K562 (cell line): Measurements from ENCODE around the gene LIN9. TPM values are rescaled to one million over a fixed set of nuclear protein-coding genes. Genes with fewer than 3 reads are reported as not detected.

Experiments
- MLLT1 ChIP-seq, 2 experiments: fragments of 450-650 bp; IDR thresholded peaks; 2 replicates each; pipeline ENCODE4 v1.6.1; 2016
- NCOA1 ChIP-seq: fragments of 450-650 bp; IDR thresholded peaks from 2 replicates; pipeline ENCODE4 v1.6.1; 2016; ENCODE audit warnings: low read depth
- SMAD3 ChIP-seq: fragments of 450-650 bp; formaldehyde crosslinking; conservative IDR thresholded peaks from 2 replicates; pipeline ENCODE4 v1.4.0; 2020; ENCODE audit warnings: mild to moderate bottlenecking
- VEZF1 ChIP-seq: fragments of 200-800 bp; sonication (Bioruptor generic); IDR thresholded peaks from 2 replicates; pipeline ENCODE4 v1.6.1; 2017; ENCODE audit warnings: missing genetic modification characterization, missing compliant biosample characterization
- ZNF431 ChIP-seq: sonication (generic); formaldehyde crosslinking; IDR thresholded peaks from 2 replicates; pipeline ENCODE4 v1.8.0; 2022; ENCODE audit warnings: mild to moderate bottlenecking, missing genetic modification reagents
- polyA plus RNA-seq, 8 experiments: library from polyadenylated mRNA; depleted of rRNA in 4 of 8; stranded (reverse) in 5 of 8; unstranded in 3 of 8; fragments of >200 nt; fragmentation: Nextera tagmentation in 2 of 8; fragmentation: Illumina TruSeq in 1 of 8; extraction: Ambion mirVana in 2 of 8; extraction: Trizol in 1 of 8; gene quantifications; 2 replicates each; pipeline versions ENCODE4 v1.2.1 to v1.2.3, GENCODE V29; 2011 to 2014; ENCODE audit warnings: inconsistent platforms in 1 of 8, missing spikeins in 1 of 8
- total RNA-seq, 7 experiments: library from RNA; depleted of rRNA in 6 of 7; stranded (reverse); fragments of >200 nt in 6 of 7; fragmentation: Illumina TruSeq in 2 of 7; extraction: Trizol in 2 of 7; gene quantifications; 2 replicates each; pipeline versions ENCODE4 v1.2.1 to v1.2.3, GENCODE V29; 2011 to 2021; ENCODE audit warnings: low replicate concordance in 1 of 7
- TF ChIP-seq, protein P1 (sequence below): fragments of 200-800 bp; sonication (Bioruptor generic); IDR thresholded peaks from 2 replicates; pipeline ENCODE4 v1.6.1; 2016; ENCODE audit warnings: missing genetic modification characterization, missing compliant biosample characterization
- TF ChIP-seq, protein P2 (sequence below): fragments of 250-450 bp; sonication (Bioruptor Pico); IDR thresholded peaks from 2 replicates; pipeline ENCODE4 v1.4.0; 2020; ENCODE audit warnings: mild to moderate bottlenecking, moderate library complexity

Gene LIN9
- total and polyA plus RNA-seq, 9 of the 15 experiments (the other 6 are each of a cell fraction or from before 2014, with no cell fraction given) = 18.8 to 33.0 (median 25.5) TPM

DNA sequence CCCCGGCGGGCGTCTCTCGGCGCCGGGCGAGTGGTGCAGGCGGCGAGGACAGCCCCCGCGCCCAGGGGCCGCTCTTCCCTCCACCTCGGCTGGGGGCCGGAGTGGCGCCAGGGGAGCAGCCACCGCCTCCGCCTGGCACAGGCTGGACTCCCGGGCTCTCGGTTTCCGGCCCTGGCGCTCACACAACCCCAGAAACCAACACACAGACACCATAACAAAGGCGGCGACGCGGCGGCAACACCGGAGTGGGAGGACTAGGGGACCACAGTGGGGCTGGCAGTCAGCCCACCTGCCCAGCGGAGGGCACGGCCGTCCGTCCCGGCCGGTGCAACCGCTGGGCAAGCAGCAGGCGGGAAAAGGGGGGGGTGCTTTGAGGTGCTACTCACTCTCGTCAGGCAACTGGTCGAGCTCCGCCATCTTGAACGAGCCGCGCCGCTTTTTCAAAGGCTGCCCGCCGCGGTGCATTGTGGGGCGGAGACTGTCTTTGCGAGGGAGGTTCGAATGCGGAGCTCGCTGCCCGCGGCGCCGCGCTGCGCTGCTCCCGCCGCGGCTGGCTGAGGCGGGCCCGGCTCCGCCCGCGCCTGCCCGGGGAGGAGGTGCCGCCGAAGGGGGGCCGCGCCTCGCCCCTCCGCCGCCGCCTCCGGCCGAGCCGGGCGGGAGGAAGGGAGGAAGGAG, at the start of gene LIN9 (continued):
- TF ChIP-seq, protein P1, sequence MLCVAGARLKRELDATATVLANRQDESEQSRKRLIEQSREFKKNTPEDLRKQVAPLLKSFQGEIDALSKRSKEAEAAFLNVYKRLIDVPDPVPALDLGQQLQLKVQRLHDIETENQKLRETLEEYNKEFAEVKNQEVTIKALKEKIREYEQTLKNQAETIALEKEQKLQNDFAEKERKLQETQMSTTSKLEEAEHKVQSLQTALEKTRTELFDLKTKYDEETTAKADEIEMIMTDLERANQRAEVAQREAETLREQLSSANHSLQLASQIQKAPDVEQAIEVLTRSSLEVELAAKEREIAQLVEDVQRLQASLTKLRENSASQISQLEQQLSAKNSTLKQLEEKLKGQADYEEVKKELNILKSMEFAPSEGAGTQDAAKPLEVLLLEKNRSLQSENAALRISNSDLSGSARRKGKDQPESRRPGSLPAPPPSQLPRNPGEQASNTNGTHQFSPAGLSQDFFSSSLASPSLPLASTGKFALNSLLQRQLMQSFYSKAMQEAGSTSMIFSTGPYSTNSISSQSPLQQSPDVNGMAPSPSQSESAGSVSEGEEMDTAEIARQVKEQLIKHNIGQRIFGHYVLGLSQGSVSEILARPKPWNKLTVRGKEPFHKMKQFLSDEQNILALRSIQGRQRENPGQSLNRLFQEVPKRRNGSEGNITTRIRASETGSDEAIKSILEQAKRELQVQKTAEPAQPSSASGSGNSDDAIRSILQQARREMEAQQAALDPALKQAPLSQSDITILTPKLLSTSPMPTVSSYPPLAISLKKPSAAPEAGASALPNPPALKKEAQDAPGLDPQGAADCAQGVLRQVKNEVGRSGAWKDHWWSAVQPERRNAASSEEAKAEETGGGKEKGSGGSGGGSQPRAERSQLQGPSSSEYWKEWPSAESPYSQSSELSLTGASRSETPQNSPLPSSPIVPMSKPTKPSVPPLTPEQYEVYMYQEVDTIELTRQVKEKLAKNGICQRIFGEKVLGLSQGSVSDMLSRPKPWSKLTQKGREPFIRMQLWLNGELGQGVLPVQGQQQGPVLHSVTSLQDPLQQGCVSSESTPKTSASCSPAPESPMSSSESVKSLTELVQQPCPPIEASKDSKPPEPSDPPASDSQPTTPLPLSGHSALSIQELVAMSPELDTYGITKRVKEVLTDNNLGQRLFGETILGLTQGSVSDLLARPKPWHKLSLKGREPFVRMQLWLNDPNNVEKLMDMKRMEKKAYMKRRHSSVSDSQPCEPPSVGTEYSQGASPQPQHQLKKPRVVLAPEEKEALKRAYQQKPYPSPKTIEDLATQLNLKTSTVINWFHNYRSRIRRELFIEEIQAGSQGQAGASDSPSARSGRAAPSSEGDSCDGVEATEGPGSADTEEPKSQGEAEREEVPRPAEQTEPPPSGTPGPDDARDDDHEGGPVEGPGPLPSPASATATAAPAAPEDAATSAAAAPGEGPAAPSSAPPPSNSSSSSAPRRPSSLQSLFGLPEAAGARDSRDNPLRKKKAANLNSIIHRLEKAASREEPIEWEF (CRISPR knock-in tag) = no peak
- TF ChIP-seq ZNF431 (CRISPR knock-in tag) (peak; percentile 71), MLLT1 (IDR thresholded peaks at IDR 0.05) (peak in 1 of 2 experiments; percentile 79; a peak in 2 of 4 replicates), VEZF1 (CRISPR knock-in tag) (peak; percentile 98), SMAD3 (no peak), NCOA1 (no peak; the same call in 1 of the 2 replicates)
- TF ChIP-seq, protein P2, sequence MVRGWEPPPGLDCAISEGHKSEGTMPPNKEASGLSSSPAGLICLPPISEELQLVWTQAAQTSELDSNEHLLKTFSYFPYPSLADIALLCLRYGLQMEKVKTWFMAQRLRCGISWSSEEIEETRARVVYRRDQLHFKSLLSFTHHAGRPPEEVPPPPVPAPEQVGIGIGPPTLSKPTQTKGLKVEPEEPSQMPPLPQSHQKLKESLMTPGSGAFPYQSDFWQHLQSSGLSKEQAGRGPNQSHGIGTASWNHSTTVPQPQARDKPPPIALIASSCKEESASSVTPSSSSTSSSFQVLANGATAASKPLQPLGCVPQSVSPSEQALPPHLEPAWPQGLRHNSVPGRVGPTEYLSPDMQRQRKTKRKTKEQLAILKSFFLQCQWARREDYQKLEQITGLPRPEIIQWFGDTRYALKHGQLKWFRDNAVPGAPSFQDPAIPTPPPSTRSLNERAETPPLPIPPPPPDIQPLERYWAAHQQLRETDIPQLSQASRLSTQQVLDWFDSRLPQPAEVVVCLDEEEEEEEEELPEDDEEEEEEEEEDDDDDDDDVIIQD (CRISPR knock-in tag) = 0 out of 2 replicates have a peak, but pooled peaks have one; percentile 4
